Retinal pigment epithelial cell (primary cell): ENCODE results near the gene C3AR1.

Experiments
- DNase-seq: peaks from one replicate; pipeline ENCODE4 v3.0.0-alpha.2; 2010; ENCODE audit warnings: low read depth
- H3K4me3 ChIP-seq: 2 replicates; pipeline ENCODE4 v1.5.1; 2011; ENCODE audit warnings: mild to moderate bottlenecking, low read length, control low read depth, moderate library complexity
- CTCF ChIP-seq: conservative IDR thresholded peaks from 2 replicates; pipeline ENCODE4 v1.5.1; 2011; ENCODE audit warnings: low read depth, low read length, control low read depth, inconsistent platforms

C3AR1 gene

DNA sequence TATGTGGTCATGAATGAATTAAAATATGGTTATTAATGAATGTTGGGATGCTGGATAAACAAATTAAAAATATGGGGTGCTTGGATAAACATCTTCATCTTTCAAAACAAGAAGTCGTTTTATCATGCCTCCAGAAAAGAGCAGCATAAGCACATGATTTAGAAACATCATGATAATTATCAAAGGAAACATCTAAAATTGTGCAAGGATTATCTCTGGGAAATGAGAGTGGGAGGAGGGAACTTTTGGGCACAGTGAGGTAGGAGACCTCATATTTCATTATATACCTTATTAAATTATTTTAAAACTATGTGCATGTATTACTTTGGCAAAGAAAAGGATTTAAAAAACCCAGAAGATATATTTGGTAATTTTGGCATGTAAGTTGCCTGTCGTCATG lies 8.9 kb downstream of the C3AR1 start:
- DNase-seq = no peak
- no peak for TF ChIP-seq CTCF

GRCh38 chr12:8054816-8055215 lies 11.3 kb downstream of the C3AR1 start:
- TF ChIP-seq CTCF = no peak
- H3K4me3 ChIP-seq = no peak overlapping the region
- DNase-seq = no peak

More for the DNA sequence above, 8.9 kb downstream of the C3AR1 start:
- H3K4me3 ChIP-seq = no peak overlapping the region

GRCh38 chr12:8052679-8053078 lies 13.5 kb downstream of the C3AR1 start:
- DNase-seq = no peak
- no peak overlapping the region for H3K4me3 ChIP-seq
- TF ChIP-seq CTCF = no peak

GRCh38 chr12:8050600-8051250 lies 15.4 kb downstream of the C3AR1 start:
- no peak for TF ChIP-seq CTCF
- H3K4me3 ChIP-seq = no peak overlapping the region
- no peak for DNase-seq

DNA sequence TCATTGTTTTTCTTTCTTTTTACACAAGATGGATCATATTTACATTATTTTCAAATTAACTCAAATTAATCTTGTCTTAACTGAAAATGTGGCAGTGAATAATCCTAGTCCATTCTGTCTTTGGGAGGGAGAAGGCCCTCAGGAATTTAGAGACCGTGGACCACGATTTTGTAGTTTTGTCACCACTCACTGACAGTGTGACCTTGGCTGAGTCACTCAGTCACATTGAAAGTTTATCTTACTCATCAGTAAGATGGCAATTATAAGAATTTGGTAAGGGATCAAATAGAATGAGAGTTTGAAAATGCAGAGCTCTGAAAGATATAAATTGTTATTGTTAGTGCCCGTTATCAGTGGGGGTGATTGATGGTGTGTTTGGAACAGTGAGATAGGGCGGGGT lies 17.3 kb downstream of the C3AR1 start:
- DNase-seq = no peak
- no peak overlapping the region for H3K4me3 ChIP-seq

DNA sequence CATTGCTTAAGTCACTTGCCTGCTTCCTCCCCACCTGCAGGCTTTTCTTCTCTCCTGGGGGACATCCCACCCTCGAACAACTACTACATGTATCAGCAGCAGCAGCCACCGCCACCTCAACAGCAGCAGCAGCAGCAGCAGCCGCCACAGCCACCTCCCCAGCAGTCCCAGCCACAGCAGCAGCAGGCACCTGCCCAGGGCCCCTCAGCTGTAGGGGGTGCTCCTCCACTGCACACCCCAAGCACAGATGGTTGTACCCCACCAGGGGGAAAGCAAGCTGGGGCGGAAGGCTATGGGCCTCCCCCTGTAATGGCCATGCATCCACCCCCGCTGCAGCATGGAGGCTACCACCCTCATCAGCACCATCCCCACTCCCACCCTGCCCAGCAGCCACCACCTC lies 18.3 kb downstream of the C3AR1 start:
- H3K4me3 ChIP-seq = no peak overlapping the region
- no peak for TF ChIP-seq CTCF
- no peak for DNase-seq

More for the DNA sequence above, 17.3 kb downstream of the C3AR1 start:
- TF ChIP-seq CTCF = no peak
